ENCODE data around the gene B4GALT7. TPM values are rescaled to one million over a fixed set of nuclear protein-coding genes. Genes with fewer than 3 reads are reported as not detected.

The B4GALT7 gene
- total and polyA plus RNA-seq, 2 donors: 14.1 to 29.1 TPM

GRCh38 chr5:177590406-177590805 lies 9.5 kb upstream of the B4GALT7 start:
- 95% methylated on average over 1 of the region's 1 CpG for WGBS
- Histone ChIP-seq H3K9me3 (ENCODE audit: control insufficient read depth in 2 of 2, insufficient read depth in 1 of 2, low read length in 1 of 2) (no peaks in the 10 kb centered on the region), H3K27ac (ENCODE audit: low read depth in 1 of 2, low read length in 1 of 2) (no peak overlapping the region)

GRCh38 chr5:177591690-177592009 lies 8.3 kb upstream of the B4GALT7 start:
- Histone ChIP-seq H3K27ac (ENCODE audit: low read depth in 1 of 2, low read length in 1 of 2) (no peak overlapping the region), H3K27me3 (ENCODE audit: control insufficient read depth in 2 of 2, insufficient read depth in 1 of 2, low read length in 1 of 2) (peaks cover 5 to 23% of the 10 kb centered on the region in 2 donors), H3K9me3 (ENCODE audit: control insufficient read depth in 2 of 2, insufficient read depth in 1 of 2, low read length in 1 of 2) (no peaks in the 10 kb centered on the region), H3K36me3 (ENCODE audit: control insufficient read depth in 2 of 2, insufficient read depth in 2 of 2, low read length in 1 of 2) (peaks cover 33 to 34% of the 10 kb centered on the region in 2 donors), H3K4me3 (ENCODE audit: low read length in 2 of 2) (peak overlapping the region; percentile 77 to 98), H3K4me1 (ENCODE audit: control insufficient read depth in 2 of 2, insufficient read depth in 2 of 2, low read length in 2 of 2) (peaks cover 8 to 16% of the 10 kb centered on the region in 2 donors)
- DNase-seq (ENCODE audit: low read depth in 6 of 9, low spot score in 9 of 9): no peak
- 20% methylated on average over 8 of the region's 8 CpGs for WGBS

More at GRCh38 chr5:177590406-177590805, 9.5 kb upstream of the B4GALT7 start:
- H3K36me3 ChIP-seq (ENCODE audit: control insufficient read depth in 2 of 2, insufficient read depth in 2 of 2, low read length in 1 of 2): peaks cover 21 to 22% of the 10 kb centered on the region in 2 donors
- DNase-seq (ENCODE audit: low read depth in 6 of 9, low spot score in 9 of 9): no peak
- peaks cover 8 to 16% of the 10 kb centered on the region in 2 donors for H3K4me1 ChIP-seq (ENCODE audit: control insufficient read depth in 2 of 2, insufficient read depth in 2 of 2, low read length in 2 of 2)
- H3K4me3 ChIP-seq (ENCODE audit: low read length in 2 of 2): no peak overlapping the region
- peaks cover 5 to 25% of the 10 kb centered on the region in 2 donors for H3K27me3 ChIP-seq (ENCODE audit: control insufficient read depth in 2 of 2, insufficient read depth in 1 of 2, low read length in 1 of 2)

- Histone ChIP-seq H3K27me3 (ENCODE audit: control insufficient read depth in 2 of 2, insufficient read depth in 1 of 2, low read length in 1 of 2) (peaks cover 5 to 23% of the 10 kb centered on the region in 2 donors), H3K9me3 (ENCODE audit: control insufficient read depth in 2 of 2, insufficient read depth in 1 of 2, low read length in 1 of 2) (no peaks in the 10 kb centered on the region), H3K36me3 (ENCODE audit: control insufficient read depth in 2 of 2, insufficient read depth in 2 of 2, low read length in 1 of 2) (peaks cover 36 to 37% of the 10 kb centered on the region in 2 donors), H3K27ac (ENCODE audit: low read depth in 1 of 2, low read length in 1 of 2) (peak within 1 kb of the TSS; percentile 55 to 80), H3K4me1 (ENCODE audit: control insufficient read depth in 2 of 2, insufficient read depth in 2 of 2, low read length in 2 of 2) (peaks cover 8 to 16% of the 10 kb centered on the region in 2 donors), H3K4me3 (ENCODE audit: low read length in 2 of 2) (peak within 1 kb of the TSS; percentile 77 to 98)
- DNase-seq (ENCODE audit: low read depth in 6 of 9, low spot score in 9 of 9): peak; percentile 45 to 90 (median 78)
- under 1% methylated on average over 71 of the region's 71 CpGs for WGBS
Measured at GRCh38 chr5:177592010-177592834, 7.7 kb upstream of the B4GALT7 start, which contains the start of gene TMED9. TMED9 (plus strand) TSS chr5:177592203; CDS start chr5:177592215, 12 bp downstream.

- no peaks in the 10 kb centered on the region for H3K9me3 ChIP-seq (ENCODE audit: control insufficient read depth in 2 of 2, insufficient read depth in 1 of 2, low read length in 1 of 2)
- H3K36me3 ChIP-seq (ENCODE audit: control insufficient read depth in 2 of 2, insufficient read depth in 2 of 2, low read length in 1 of 2): peaks cover 36 to 37% of the 10 kb centered on the region in 2 donors
- peaks cover 5 to 23% of the 10 kb centered on the region in 2 donors for H3K27me3 ChIP-seq (ENCODE audit: control insufficient read depth in 2 of 2, insufficient read depth in 1 of 2, low read length in 1 of 2)
- DNase-seq (ENCODE audit: low read depth in 6 of 9, low spot score in 9 of 9): no peak
- H3K27ac ChIP-seq (ENCODE audit: low read depth in 1 of 2, low read length in 1 of 2): no peak overlapping the region
- peak overlapping the region; percentile 77 to 98 for H3K4me3 ChIP-seq (ENCODE audit: low read length in 2 of 2)
- WGBS: 87% methylated on average over 13 of the region's 13 CpGs
- peaks cover 8 to 16% of the 10 kb centered on the region in 2 donors for H3K4me1 ChIP-seq (ENCODE audit: control insufficient read depth in 2 of 2, insufficient read depth in 2 of 2, low read length in 2 of 2)
Measured at GRCh38 chr5:177592905-177593304, 7.0 kb upstream of the B4GALT7 start.

GRCh38 chr5:177593511-177593910 lies 6.4 kb upstream of the B4GALT7 start:
- Histone ChIP-seq H3K9me3 (ENCODE audit: control insufficient read depth in 2 of 2, insufficient read depth in 1 of 2, low read length in 1 of 2) (no peaks in the 10 kb centered on the region), H3K4me3 (ENCODE audit: low read length in 2 of 2) (no peak overlapping the region), H3K36me3 (ENCODE audit: control insufficient read depth in 2 of 2, insufficient read depth in 2 of 2, low read length in 1 of 2) (peaks cover 36 to 37% of the 10 kb centered on the region in 2 donors), H3K27me3 (ENCODE audit: control insufficient read depth in 2 of 2, insufficient read depth in 1 of 2, low read length in 1 of 2) (peaks cover 5 to 18% of the 10 kb centered on the region in 2 donors), H3K27ac (ENCODE audit: low read depth in 1 of 2, low read length in 1 of 2) (no peak overlapping the region), H3K4me1 (ENCODE audit: control insufficient read depth in 2 of 2, insufficient read depth in 2 of 2, low read length in 2 of 2) (peaks cover 8 to 16% of the 10 kb centered on the region in 2 donors)
- 95% methylated on average over 3 of the region's 3 CpGs for WGBS
- DNase-seq (ENCODE audit: low read depth in 6 of 9, low spot score in 9 of 9): no peak

GRCh38 chr5:177594071-177594470 lies 5.9 kb upstream of the B4GALT7 start:
- peaks cover 8 to 18% of the 10 kb centered on the region in 2 donors for H3K4me1 ChIP-seq (ENCODE audit: control insufficient read depth in 2 of 2, insufficient read depth in 2 of 2, low read length in 2 of 2)
- 98% methylated on average over 8 of the region's 8 CpGs for WGBS
- H3K4me3 ChIP-seq (ENCODE audit: low read length in 2 of 2): no peak overlapping the region
- H3K9me3 ChIP-seq (ENCODE audit: control insufficient read depth in 2 of 2, insufficient read depth in 1 of 2, low read length in 1 of 2): no peaks in the 10 kb centered on the region
- no peak overlapping the region for H3K27ac ChIP-seq (ENCODE audit: low read depth in 1 of 2, low read length in 1 of 2)
- H3K27me3 ChIP-seq (ENCODE audit: control insufficient read depth in 2 of 2, insufficient read depth in 1 of 2, low read length in 1 of 2): peaks cover 5 to 15% of the 10 kb centered on the region in 2 donors
- no peak for DNase-seq (ENCODE audit: low read depth in 6 of 9, low spot score in 9 of 9)
- H3K36me3 ChIP-seq (ENCODE audit: control insufficient read depth in 2 of 2, insufficient read depth in 2 of 2, low read length in 1 of 2): peaks cover 36 to 37% of the 10 kb centered on the region in 2 donors

GRCh38 chr5:177595026-177595585 lies 4.8 kb upstream of the B4GALT7 start:
- H3K27ac ChIP-seq (ENCODE audit: low read depth in 1 of 2, low read length in 1 of 2): no peak overlapping the region
- peaks cover 0 to 4% of the 10 kb centered on the region in 2 donors for H3K9me3 ChIP-seq (ENCODE audit: control insufficient read depth in 2 of 2, insufficient read depth in 1 of 2, low read length in 1 of 2)
- H3K4me3 ChIP-seq (ENCODE audit: low read length in 2 of 2): no peak overlapping the region
- no peak for DNase-seq (ENCODE audit: low read depth in 6 of 9, low spot score in 9 of 9)
- WGBS: 92% methylated on average over 8 of the region's 8 CpGs
- H3K36me3 ChIP-seq (ENCODE audit: control insufficient read depth in 2 of 2, insufficient read depth in 2 of 2, low read length in 1 of 2): peaks cover 36 to 37% of the 10 kb centered on the region in 2 donors
- H3K27me3 ChIP-seq (ENCODE audit: control insufficient read depth in 2 of 2, insufficient read depth in 1 of 2, low read length in 1 of 2): peaks cover 5 to 8% of the 10 kb centered on the region in 2 donors
- peaks cover 8 to 23% of the 10 kb centered on the region in 2 donors for H3K4me1 ChIP-seq (ENCODE audit: control insufficient read depth in 2 of 2, insufficient read depth in 2 of 2, low read length in 2 of 2)

GRCh38 chr5:177595991-177596774 lies 3.7 kb upstream of the B4GALT7 start:
- peaks cover 0 to 6% of the 10 kb centered on the region in 2 donors for H3K27me3 ChIP-seq (ENCODE audit: control insufficient read depth in 2 of 2, insufficient read depth in 1 of 2, low read length in 1 of 2)
- peaks cover 12 to 30% of the 10 kb centered on the region in 2 donors for H3K4me1 ChIP-seq (ENCODE audit: control insufficient read depth in 2 of 2, insufficient read depth in 2 of 2, low read length in 2 of 2)
- 97% methylated on average over 2 of the region's 2 CpGs for WGBS
- peaks cover 36 to 37% of the 10 kb centered on the region in 2 donors for H3K36me3 ChIP-seq (ENCODE audit: control insufficient read depth in 2 of 2, insufficient read depth in 2 of 2, low read length in 1 of 2)
- no peak overlapping the region for H3K27ac ChIP-seq (ENCODE audit: low read depth in 1 of 2, low read length in 1 of 2)
- no peak for DNase-seq (ENCODE audit: low read depth in 6 of 9, low spot score in 9 of 9)
- H3K9me3 ChIP-seq (ENCODE audit: control insufficient read depth in 2 of 2, insufficient read depth in 1 of 2, low read length in 1 of 2): peaks cover 0 to 4% of the 10 kb centered on the region in 2 donors
- no peak overlapping the region for H3K4me3 ChIP-seq (ENCODE audit: low read length in 2 of 2)

Data from thymus (tissue), 11 donors.